ENCODE results near the gene RIMS4.

RIMS4 gene

GRCh38 chr20:44715499-44716308, 94.6 kb downstream of the RIMS4 start:
- DNase-seq, result no peak

DNA sequence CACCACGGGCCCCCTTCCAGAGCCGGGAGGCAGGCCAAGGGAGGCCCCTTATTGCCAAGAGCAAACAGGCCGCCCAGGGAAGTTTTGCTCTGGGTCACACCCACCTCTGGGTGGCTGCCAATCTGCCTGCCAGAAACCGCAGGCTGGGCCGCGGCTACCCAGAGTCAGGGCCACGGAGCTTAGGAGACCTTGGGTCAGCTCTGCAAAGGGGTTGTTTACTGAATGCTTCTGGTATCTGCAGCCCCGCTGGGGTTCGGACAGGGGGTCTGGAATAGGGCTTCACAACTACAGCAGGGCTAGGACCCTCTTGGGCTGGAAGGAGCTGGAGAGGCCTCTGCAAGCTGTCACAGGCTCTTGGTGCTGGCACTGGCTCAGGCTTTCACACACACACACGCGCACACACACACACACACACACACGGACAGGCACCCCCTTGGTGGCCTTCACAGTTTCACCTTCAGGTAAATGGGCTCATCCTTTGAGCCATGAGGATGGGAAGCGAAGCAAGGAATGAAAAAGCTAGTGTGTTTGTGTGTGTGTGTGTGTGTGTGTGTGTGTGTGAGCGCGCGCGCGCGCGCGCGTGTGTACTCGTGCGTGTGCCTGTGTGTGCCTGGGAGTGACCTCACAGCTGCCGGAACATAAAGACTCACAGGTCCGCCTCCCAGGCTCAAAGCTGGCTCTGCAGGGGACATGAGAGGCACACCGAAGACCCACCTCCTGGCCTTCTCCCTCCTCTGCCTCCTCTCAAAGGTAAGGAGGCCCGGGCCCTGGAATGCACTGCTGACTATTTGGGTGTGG, 95.4 kb downstream of the RIMS4 start, which contains the start of gene CCN5:
CCN5 (plus strand) TSS at position 669 of the 798 bp plus-strand sequence; CDS start at position 691, 22 bp downstream.
- no peak for DNase-seq

- DNase-seq, result no peak
Observed at GRCh38 chr20:44714102-44714700, 96.1 kb downstream of the RIMS4 start.

DNA sequence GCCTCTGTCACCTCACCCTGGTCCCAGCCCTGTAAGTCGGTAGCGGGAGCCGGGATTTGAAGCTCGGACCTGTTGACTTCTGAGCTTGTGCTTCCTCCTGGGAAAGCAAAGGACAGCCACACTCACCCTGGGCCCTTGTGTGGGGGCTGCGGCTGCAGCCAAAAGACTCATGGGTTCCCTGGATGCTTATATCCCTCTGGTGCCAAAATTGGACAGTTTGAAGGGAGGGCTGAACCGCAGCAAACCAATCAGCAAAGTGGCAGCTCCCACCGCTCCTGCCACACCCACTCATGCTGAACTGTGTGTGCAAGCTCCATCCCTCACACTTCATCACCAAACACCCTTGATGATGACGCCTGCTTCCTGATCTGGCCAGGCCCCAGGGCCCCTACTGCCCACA, 99.1 kb downstream of the RIMS4 start:
- DNase-seq, result no peak

GRCh38 chr20:44709797-44710196, 100.5 kb downstream of the RIMS4 start:
- DNase-seq, result no peak

DNA sequence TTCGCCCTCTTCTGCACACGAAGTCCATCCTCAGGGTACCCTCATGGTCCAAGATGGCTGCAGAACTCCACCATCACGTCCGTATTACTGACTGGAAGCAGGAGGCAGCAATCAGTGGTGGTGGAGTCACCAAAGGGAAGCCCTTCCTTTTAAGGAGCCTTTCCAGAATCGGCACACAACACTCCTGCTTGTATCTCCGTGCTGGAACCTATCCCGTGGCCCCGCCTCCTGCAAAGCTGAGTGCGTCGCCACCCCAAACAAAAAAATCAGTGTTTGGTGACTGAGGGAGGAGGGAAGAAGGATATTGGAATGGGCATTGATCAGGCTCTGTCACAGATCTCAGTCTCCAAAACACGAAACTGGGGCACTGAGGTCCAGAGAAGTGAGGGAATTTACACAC, 101.0 kb downstream of the RIMS4 start:
- no peak for DNase-seq

- DNase-seq, result no peak
Observed at GRCh38 chr20:44707018-44707579, 103.2 kb downstream of the RIMS4 start.

GRCh38 chr20:44706301-44707017, 103.9 kb downstream of the RIMS4 start:
- no peak for DNase-seq

- DNase-seq, result no peak
Observed at GRCh38 chr20:44705364-44706094, 104.8 kb downstream of the RIMS4 start.

DNA sequence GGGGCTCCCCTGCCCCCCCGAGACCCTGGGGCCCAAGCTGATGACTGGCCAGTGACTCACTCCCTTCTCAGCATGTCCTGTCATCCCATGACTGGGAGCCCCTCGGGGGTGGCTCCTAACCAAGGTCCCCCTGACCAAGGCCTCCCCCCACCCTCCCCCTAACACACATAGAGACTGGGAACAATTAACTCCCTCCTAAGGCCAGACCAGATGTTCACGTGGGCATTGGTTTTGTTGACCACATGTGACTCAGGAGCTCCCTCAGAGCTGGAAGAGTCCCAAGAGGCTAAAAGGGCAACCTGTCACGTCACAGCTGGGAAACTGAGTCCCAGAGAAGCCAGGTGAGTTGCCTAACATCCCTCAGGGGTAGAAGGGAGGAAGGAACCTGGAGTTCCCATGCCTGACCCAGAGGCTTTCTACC, 105.8 kb downstream of the RIMS4 start:
- DNase-seq, result no peak

GRCh38 chr20:44703956-44704488, 106.3 kb downstream of the RIMS4 start:
- no peak for DNase-seq

DNA sequence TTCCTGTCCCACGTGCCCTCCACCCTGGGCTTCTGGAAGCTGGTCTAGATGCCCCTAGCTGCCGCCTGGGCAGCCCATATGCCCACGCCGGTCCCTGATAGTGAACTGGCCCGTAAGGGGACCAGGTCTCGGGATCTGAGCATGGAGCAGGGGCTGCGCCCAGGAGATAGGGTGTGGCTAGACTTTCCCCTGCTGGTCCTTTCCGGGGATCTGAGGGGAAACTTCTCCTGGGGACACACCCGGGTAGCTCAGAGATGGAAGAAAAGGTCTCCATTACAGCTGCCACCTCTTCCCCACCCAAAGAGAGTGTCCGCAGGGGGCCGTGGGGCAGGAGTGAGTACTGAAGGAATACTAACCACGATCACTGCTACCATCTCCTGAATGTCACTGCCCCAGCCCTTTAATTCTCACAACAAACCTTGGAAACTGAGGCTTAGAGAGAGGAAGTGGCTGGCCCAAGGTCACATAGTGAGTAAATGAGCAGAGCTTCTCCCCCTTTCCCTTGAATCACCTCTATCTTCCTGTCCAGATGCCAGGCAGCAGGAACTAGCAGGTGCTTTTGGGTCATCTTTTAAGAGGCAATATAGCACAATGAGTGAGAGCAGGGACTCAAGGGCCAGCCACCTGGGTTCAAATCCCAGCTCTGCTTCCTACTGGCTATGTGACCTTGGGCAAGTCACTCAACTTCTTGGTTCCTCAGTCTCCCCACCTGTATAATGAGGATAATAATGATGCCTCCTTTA, 107.0 kb downstream of the RIMS4 start:
- no peak for DNase-seq

DNA sequence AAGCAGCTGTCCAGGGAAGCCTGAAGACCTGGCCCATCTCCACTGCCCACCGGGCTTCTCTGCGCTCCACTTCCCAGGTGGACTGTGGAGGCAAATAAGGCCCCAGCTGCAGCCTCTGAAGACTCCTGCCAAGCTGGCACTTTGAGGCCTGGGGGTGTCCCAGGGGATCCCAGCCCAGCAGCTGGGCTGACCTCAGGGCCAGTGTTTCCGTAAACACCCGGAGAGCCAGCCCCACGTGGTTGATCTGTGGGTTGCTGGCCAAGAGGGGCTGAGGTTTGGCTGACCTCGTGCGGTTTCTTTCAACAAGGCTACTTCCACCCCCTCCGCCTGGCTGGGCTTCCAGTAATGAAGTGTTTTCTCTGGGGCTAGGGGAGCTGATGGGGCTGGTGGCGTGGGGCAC, 107.6 kb downstream of the RIMS4 start:
- DNase-seq, result no peak

DNA sequence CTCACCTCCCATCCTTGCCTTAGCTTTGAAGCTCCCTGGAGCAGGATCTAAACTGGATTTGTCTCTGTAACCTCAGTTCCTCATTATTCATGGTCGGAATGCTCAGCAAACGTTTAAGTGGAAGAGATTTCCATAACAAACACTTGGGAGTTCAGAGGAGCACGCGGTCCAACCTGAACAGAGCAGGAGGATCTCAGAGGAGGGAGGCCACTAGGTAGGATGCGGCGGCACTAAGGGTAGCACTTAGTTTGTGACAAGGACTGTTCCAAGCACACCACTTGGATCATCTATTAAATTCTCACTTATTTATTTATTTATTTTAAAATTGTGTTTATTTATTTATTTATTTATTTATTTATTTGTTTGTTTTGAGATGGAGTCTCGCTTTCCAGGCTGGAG, 108.5 kb downstream of the RIMS4 start:
- no peak for DNase-seq

Measured in activated CD4-positive, alpha-beta T cell treated with anti-CD3 and anti-CD28 coated beads for 1 hour (primary cell).